Mucosa of stomach (tissue), 1 donor: ENCODE measurements around the gene ARL16.

ENCODE experiments used
- H3K27me3 ChIP-seq: one replicate; pipeline ENCODE4 v1.7.0; 2013; ENCODE audit warnings: mild to moderate bottlenecking, low read length; ENCODE audit not compliant: control insufficient read depth, insufficient read depth
- H3K36me3 ChIP-seq: one replicate; pipeline ENCODE4 v1.7.0; 2013; ENCODE audit warnings: low read length; ENCODE audit not compliant: control insufficient read depth, insufficient read depth
- H3K4me1 ChIP-seq: one replicate; pipeline ENCODE4 v1.7.0; 2013; ENCODE audit warnings: mild to moderate bottlenecking, low read length; ENCODE audit not compliant: control insufficient read depth, insufficient read depth
- H3K4me3 ChIP-seq: one replicate; pipeline ENCODE4 v1.7.0; 2013; ENCODE audit warnings: low read length
- H3K9ac ChIP-seq: one replicate; pipeline ENCODE4 v1.7.0; 2013; ENCODE audit warnings: mild to moderate bottlenecking, low read length, moderate library complexity
- H3K9me3 ChIP-seq: one replicate; pipeline ENCODE4 v1.7.0; 2013; ENCODE audit warnings: mild to moderate bottlenecking, low read length, moderate library complexity; ENCODE audit not compliant: control insufficient read depth
- donor health status: Pancreatic carcinoma.

ARL16 gene

GRCh38 chr17:81638683-81639082, 44.9 kb downstream of the ARL16 start:
- Histone ChIP-seq H3K9ac (no peak overlapping the region), H3K4me1 (peaks cover 10% of the 10 kb centered on the region), H3K27me3 (no peaks in the 10 kb centered on the region), H3K4me3 (no peak overlapping the region), H3K9me3 (no peaks in the 10 kb centered on the region), H3K36me3 (no peaks in the 10 kb centered on the region)

GRCh38 chr17:81636505-81637288, 46.9 kb downstream of the ARL16 start, which contains the start of the genes NPLOC4 and TSPAN10:
Gene NPLOC4, minus strand, starts transcription at chr17:81637112. Its CDS starts 182 bp downstream, at chr17:81636930.
Gene TSPAN10, plus strand, starts transcription at chr17:81637196. Its CDS starts 5,217 bp downstream, at chr17:81642413.
- H3K36me3 ChIP-seq: no peaks in the 10 kb centered on the region

GRCh38 chr17:81635973-81636504, 47.6 kb downstream of the ARL16 start:
- H3K36me3 ChIP-seq: no peaks in the 10 kb centered on the region
- H3K9me3 ChIP-seq: no peaks in the 10 kb centered on the region
- no peaks in the 10 kb centered on the region for H3K27me3 ChIP-seq
- H3K4me3 ChIP-seq: peak overlapping the region; percentile 28
- peaks cover 10% of the 10 kb centered on the region for H3K4me1 ChIP-seq
- H3K9ac ChIP-seq: peak overlapping the region; percentile 82

More at GRCh38 chr17:81636505-81637288, 46.9 kb downstream of the ARL16 start, which contains the start of the genes NPLOC4 and TSPAN10:
- Histone ChIP-seq H3K4me3 (peak within 1 kb of the TSS; percentile 84), H3K4me1 (peaks cover 10% of the 10 kb centered on the region), H3K27me3 (no peaks in the 10 kb centered on the region), H3K9ac (peak within 1 kb of the TSS; percentile 82), H3K9me3 (no peaks in the 10 kb centered on the region)

GRCh38 chr17:81635431-81635830, 48.2 kb downstream of the ARL16 start:
- H3K36me3 ChIP-seq: no peaks in the 10 kb centered on the region
- no peaks in the 10 kb centered on the region for H3K9me3 ChIP-seq
- H3K9ac ChIP-seq: peak overlapping the region; percentile 82
- H3K4me3 ChIP-seq: peak overlapping the region; percentile 28
- peaks cover 10% of the 10 kb centered on the region for H3K4me1 ChIP-seq
- no peaks in the 10 kb centered on the region for H3K27me3 ChIP-seq

- Histone ChIP-seq H3K4me3 (no peak overlapping the region), H3K27me3 (no peaks in the 10 kb centered on the region), H3K36me3 (peaks cover 5% of the 10 kb centered on the region), H3K9me3 (no peaks in the 10 kb centered on the region), H3K4me1 (peaks cover 10% of the 10 kb centered on the region), H3K9ac (no peak overlapping the region)
Measured at GRCh38 chr17:81631482-81631881, 52.1 kb downstream of the ARL16 start.
